Cardiac fibroblast (primary cell): ENCODE measurements around the gene EFNA1.

Experiments used
- DNase-seq, 2 donors: peaks; one replicate each; pipeline versions ENCODE4 v3.0.0 to v3.0.0-alpha.2; 2010; ENCODE audit warnings: low read depth in 2 of 2
- H3K4me3 ChIP-seq, 2 donors: replicated peaks in 1 of 2; 1 replicate in 1 of 2; 2 replicates in 1 of 2; pipeline ENCODE4 v1.5.1; 2011; ENCODE audit warnings: low read depth in 2 of 2, low read length in 2 of 2, mild to moderate bottlenecking in 2 of 2, moderate library complexity in 1 of 2
- CTCF ChIP-seq: IDR thresholded peaks from one replicate; pipeline ENCODE4 v1.5.1; 2011; ENCODE audit warnings: low read depth, mild to moderate bottlenecking, low read length, inconsistent platforms

EFNA1 gene

DNA sequence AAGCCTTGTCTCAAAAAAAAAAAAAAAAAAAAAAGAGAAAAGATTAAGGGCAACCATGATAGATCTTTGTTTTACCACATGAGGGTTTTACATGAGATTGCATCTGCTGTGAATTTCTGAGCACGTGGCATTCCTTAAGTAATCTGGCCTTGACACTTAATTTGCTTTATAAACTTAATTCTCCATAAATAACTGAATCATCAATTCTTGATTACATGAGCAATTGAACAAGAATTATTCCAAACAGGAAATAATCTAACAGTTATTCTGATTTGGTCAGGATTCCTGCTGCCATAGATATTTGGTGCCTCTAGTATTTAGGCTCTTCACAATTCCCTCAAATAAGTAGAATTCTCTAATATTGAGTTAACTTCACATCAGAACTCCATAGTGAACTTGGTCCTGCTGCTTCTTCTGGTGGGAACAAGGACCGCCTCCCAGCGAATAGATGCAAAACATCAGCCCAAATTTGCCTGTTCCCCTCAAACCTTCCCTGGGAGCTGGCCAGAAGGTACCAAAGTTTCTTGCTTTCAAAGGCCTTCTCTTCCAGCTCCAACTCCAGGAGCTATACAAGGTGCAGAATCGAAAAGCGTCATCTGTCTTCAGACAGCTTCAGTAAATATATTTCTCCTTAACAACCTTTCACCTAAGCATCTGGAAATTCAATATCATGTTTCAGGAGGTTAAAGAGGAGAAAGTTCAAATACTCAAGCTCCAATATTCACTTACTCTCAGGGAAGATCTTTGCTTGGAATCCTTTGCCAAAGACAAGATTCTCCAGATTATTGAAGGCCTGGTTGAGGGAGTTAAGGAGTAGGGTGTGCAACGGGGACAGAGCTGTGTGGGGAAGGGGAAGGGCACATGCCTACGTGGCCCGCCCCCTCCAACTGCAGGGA is 44.4 kb downstream of the EFNA1 start:
- DNase-seq = no peak
- H3K4me3 ChIP-seq = peak overlapping the region; percentile 94 to 97
- TF ChIP-seq CTCF = no peak

DNA sequence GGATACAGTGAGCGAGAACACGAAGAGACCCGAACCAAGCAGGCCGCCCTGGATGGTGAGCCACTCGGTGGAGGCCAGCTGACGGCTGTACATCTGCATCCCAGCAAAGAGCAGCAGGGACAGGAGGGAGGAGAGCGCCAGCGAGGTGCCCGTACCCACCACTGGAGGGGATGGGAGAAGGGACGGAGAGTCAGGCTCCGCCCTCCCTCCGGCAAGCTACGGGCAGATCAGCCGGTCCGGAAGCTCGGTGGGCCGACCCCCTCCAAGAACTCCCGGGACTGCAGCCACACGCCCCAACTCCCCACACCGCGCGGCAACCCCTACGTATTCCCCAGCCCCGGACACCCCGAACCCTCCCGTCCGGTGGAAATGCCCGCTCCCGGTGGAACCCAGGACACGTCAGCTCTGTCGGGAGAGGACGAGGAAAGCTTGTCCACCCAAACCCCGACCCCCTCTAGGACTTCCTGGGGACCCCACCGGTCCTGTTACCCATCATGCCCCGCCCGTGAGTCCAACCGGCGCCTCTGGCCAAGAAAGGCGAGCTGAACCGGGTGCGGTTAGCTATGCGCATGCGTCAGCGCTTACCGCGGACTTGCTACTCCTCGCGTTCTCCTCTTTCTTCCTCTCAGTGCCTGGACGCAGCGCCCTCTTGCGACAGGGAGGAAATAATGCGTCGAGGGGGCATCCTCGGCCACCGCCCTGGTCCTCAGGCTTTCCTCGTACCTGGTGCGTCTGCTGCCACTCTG is 45.2 kb downstream of the EFNA1 start, which contains the start of gene KRTCAP2:
TSS of gene KRTCAP2 (minus strand) at position 573 of the 746 bp plus-strand sequence. CDS start at position 493, 80 bp downstream.
- TF ChIP-seq CTCF = peak; percentile 98
- H3K4me3 ChIP-seq = peak within 1 kb of the TSS; percentile 94 to 97
- peak; percentile 97 to 98 for DNase-seq

- no peak for TF ChIP-seq CTCF
- H3K4me3 ChIP-seq = peak within 1 kb of the TSS; percentile 94 to 97
- peak; percentile 41 to 56 for DNase-seq
These were observed 46.0 kb downstream of the EFNA1 start, which contains the start of gene TRIM46 for GRCh38 chr1:155173478-155174323. TSS of gene TRIM46 (plus strand) at chr1:155173849. CDS start at chr1:155173967, 118 bp downstream.

- peak in 1 of 2 donors; percentile 35 for DNase-seq
- H3K4me3 ChIP-seq = peak overlapping the region; percentile 94 to 97
- no peak for TF ChIP-seq CTCF
These were observed 46.9 kb downstream of the EFNA1 start for GRCh38 chr1:155174324-155175280.

DNA sequence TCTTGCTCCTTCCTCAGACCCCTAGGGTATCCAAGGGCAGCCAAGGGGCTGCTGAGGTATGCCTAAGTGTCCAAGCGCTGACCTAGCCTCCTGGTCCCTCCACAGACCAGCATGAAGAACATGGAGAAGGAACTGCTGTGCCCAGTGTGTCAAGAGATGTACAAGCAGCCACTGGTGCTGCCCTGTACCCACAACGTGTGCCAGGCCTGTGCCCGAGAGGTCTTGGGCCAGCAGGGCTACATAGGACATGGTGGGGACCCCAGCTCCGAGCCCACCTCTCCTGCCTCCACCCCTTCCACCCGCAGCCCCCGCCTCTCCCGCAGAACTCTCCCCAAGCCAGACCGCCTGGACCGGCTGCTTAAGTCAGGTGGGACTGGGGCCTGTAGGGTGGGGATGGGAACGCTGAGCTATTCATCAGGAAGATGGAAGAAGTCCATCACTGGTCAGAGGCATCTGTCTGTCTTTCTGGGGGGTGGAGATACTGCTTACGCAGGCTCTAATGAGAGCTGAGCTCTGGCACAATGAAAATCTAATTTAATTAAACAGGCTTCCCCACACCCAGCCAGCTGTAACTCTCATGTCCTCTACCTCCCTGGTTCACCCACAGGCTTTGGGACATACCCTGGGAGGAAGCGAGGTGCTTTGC is 47.7 kb downstream of the EFNA1 start:
- H3K4me3 ChIP-seq = no peak overlapping the region
- DNase-seq = no peak
- TF ChIP-seq CTCF = no peak
